Activated T-cell treated with anti-CD3 and anti-CD28 coated beads, Interleukin-2, amount 50 U/mL, for 24 hours (primary cell): ENCODE measurements around the gene SDC1.
"Not testable (repeated sequence)": the region's sequence is repeated elsewhere in the genome, so short reads cannot be mapped to it uniquely, and the experiment has no call there.

Experiments used
- DNase-seq: peaks from one replicate; pipeline ENCODE4 v3.0.0-alpha.2; 2020
- H3K27ac Mint-ChIP-seq: 2 replicates; pipeline ENCODE4 v1.8.0; 2020; ENCODE audit warnings: mild to moderate bottlenecking, mixed read lengths
- H3K27me3 Mint-ChIP-seq: 2 replicates; pipeline ENCODE4 v1.8.0; 2020; ENCODE audit warnings: mixed read lengths
- H3K36me3 Mint-ChIP-seq: 2 replicates; pipeline ENCODE4 v1.8.0; 2020; ENCODE audit warnings: low read depth, mixed read lengths
- H3K4me1 Mint-ChIP-seq: 2 replicates; pipeline ENCODE4 v1.8.0; 2020; ENCODE audit warnings: low read depth, mixed read lengths
- H3K4me3 Mint-ChIP-seq: 2 replicates; pipeline ENCODE4 v1.8.0; 2020; ENCODE audit warnings: mild to moderate bottlenecking, moderate library complexity, mixed read lengths
- H3K9me3 Mint-ChIP-seq: 2 replicates; pipeline ENCODE4 v1.8.0; 2020; ENCODE audit warnings: mixed read lengths

Gene SDC1

DNA sequence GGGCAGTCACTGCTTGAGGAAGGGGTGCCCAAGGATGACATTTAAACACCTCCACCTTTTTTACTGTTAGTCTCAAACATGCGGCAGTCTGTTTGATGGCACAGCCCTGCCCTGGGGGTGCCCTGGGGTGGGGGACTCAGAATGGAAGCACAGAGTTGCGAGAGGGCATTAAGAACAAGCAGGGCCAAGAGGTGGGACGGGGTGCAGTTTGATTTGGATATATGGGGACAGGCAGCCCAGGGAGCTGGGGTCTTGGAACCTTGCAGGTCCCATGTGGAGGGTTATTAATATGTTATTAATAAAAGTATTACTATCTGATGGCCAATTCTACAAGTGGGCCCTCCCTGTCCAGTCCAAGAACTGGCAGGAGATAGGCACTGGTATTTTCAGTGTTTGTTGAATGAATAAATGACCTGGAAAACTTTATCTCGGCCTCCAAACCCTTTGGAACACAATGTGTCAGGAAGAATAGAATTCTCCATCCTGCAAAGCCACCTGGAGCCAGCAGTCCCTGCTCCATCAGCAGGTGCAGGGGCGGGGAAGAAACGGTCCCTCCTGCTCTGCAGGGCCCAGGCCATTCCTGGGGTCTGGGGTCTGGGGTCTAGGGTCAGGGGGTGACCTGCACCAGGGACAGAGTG, 25.2 kb downstream of the SDC1 start:
- Mint-ChIP-seq H3K27me3 (no peaks in the 10 kb centered on the region), H3K27ac (no peak overlapping the region), H3K4me1 (no peaks in the 10 kb centered on the region), H3K9me3 (no peaks in the 10 kb centered on the region), H3K4me3 (no peak overlapping the region), H3K36me3 (no peaks in the 10 kb centered on the region)
- no peak for DNase-seq

DNA sequence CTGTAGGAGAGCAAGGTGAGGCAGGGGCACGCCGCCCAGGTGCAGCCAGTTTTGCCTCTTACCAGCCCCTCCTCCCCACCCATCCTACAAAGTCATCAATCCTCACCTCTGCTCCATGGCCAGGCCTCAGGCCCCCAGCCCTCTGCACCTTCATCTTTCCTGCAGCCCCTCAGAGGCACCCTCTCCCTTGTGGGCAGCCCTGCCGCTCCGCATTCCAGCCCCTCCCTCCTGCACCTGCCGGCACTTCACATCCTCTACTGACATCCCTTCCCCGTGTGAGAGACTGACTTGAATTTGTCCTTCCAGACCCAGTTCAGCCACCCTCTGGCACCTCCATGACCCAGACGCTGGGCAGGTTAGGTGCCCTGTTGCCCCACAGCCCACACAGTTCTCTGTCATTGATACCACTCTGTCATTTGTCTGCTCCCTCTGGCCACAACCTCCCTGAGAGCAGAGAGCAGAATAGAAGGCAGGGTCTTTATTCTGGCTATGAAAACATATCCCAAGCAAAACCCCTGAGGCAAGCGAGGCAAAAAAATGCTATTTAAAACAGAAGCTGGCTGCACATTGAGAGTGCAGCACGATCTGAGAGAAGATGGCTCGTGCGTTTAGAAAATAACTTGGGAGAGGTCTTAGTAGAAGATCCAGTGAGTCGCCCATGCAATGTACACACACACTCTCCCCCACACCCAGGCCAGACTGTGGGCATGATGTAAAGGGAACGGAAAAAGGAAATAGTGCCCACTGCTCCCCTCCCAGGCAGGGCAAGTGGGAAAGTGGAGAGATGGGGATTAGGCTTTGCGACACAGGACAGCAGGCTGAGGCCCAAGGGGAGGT, 25.9 kb downstream of the SDC1 start:
- H3K36me3 Mint-ChIP-seq = no peaks in the 10 kb centered on the region
- no peak overlapping the region for H3K27ac Mint-ChIP-seq
- no peaks in the 10 kb centered on the region for H3K27me3 Mint-ChIP-seq
- no peak overlapping the region for H3K4me3 Mint-ChIP-seq
- H3K9me3 Mint-ChIP-seq = no peaks in the 10 kb centered on the region
- no peak for DNase-seq
- no peaks in the 10 kb centered on the region for H3K4me1 Mint-ChIP-seq

- H3K4me3 Mint-ChIP-seq = no peak overlapping the region
- H3K36me3 Mint-ChIP-seq = no peaks in the 10 kb centered on the region
- H3K4me1 Mint-ChIP-seq = no peaks in the 10 kb centered on the region
- H3K9me3 Mint-ChIP-seq = no peaks in the 10 kb centered on the region
- H3K27me3 Mint-ChIP-seq = no peaks in the 10 kb centered on the region
- H3K27ac Mint-ChIP-seq = no peak overlapping the region
- no peak for DNase-seq
These were observed 26.9 kb downstream of the SDC1 start for GRCh38 chr2:20198001-20198400.

- Mint-ChIP-seq H3K4me3 (no peak overlapping the region), H3K9me3 (no peaks in the 10 kb centered on the region), H3K27me3 (no peaks in the 10 kb centered on the region), H3K36me3 (no peaks in the 10 kb centered on the region), H3K4me1 (no peaks in the 10 kb centered on the region), H3K27ac (no peak overlapping the region)
- DNase-seq = no peak
These were observed 27.7 kb downstream of the SDC1 start for GRCh38 chr2:20197192-20197591.

- no peak for DNase-seq
- H3K4me3 Mint-ChIP-seq = no peak overlapping the region
- H3K27me3 Mint-ChIP-seq = no peaks in the 10 kb centered on the region
- H3K36me3 Mint-ChIP-seq = no peaks in the 10 kb centered on the region
- no peaks in the 10 kb centered on the region for H3K9me3 Mint-ChIP-seq
- H3K4me1 Mint-ChIP-seq = no peaks in the 10 kb centered on the region
- no peak overlapping the region for H3K27ac Mint-ChIP-seq
These were observed 28.2 kb downstream of the SDC1 start for GRCh38 chr2:20196657-20197161.

- Mint-ChIP-seq H3K9me3 (no peaks in the 10 kb centered on the region), H3K27ac (no peak overlapping the region), H3K27me3 (no peaks in the 10 kb centered on the region), H3K4me3 (no peak overlapping the region), H3K36me3 (no peaks in the 10 kb centered on the region), H3K4me1 (no peaks in the 10 kb centered on the region)
- no peak for DNase-seq
These were observed 28.8 kb downstream of the SDC1 start for GRCh38 chr2:20196053-20196656.

DNA sequence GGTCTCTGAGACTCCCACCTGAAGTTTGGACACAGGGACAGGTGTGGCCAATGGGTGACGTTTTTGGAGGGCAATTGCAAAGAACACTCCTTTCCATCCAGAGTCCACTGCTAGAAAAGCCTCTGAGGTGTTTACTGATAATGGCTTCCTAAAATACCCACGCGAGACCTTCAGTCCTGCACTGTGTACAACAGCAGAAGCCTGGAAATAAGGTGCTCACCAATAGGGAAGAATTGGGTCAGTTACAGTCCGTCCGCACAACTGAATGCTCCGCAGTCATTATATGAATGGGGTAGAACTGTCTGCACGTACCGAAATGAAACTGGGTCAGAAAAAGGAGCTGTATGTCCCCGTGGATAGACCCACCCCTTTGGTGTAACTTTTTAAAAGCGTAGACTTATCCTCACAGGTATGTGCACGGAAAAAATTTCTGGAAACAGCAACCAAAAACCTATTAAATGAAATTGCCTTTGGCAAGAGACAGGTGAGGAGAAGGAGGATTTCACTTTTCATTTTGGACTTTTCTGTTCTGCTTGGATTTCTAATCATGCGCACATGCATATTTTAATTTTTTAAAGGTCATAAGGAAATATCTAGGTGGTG, 29.4 kb downstream of the SDC1 start:
- Mint-ChIP-seq H3K36me3 (no peaks in the 10 kb centered on the region), H3K27me3 (no peaks in the 10 kb centered on the region), H3K4me3 (no peak overlapping the region), H3K4me1 (no peaks in the 10 kb centered on the region), H3K9me3 (no peaks in the 10 kb centered on the region), H3K27ac (no peak overlapping the region)
- DNase-seq = no peak

DNA sequence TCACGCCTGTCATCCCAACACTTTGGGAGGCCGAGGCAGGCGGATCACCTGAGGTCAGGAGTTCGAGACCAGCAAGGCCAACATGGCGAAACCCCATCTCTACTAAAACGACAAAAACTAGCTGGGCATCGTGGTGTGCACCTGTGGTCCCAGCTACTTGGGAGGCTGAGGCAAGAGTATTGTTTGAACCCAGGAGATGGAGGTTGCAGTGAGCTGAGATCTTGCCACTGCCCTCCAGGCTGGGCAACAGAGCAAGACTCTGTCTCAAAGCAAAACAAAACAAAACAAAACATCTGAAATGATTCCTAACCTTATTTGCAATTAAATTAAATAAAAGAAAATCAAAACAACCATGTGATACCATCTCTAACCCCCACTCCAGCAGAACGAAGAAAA, 29.9 kb downstream of the SDC1 start:
- not testable (repeated sequence) for H3K9me3 Mint-ChIP-seq, H3K4me1 Mint-ChIP-seq, H3K4me3 Mint-ChIP-seq, H3K36me3 Mint-ChIP-seq, H3K27ac Mint-ChIP-seq, DNase-seq, H3K27me3 Mint-ChIP-seq

DNA sequence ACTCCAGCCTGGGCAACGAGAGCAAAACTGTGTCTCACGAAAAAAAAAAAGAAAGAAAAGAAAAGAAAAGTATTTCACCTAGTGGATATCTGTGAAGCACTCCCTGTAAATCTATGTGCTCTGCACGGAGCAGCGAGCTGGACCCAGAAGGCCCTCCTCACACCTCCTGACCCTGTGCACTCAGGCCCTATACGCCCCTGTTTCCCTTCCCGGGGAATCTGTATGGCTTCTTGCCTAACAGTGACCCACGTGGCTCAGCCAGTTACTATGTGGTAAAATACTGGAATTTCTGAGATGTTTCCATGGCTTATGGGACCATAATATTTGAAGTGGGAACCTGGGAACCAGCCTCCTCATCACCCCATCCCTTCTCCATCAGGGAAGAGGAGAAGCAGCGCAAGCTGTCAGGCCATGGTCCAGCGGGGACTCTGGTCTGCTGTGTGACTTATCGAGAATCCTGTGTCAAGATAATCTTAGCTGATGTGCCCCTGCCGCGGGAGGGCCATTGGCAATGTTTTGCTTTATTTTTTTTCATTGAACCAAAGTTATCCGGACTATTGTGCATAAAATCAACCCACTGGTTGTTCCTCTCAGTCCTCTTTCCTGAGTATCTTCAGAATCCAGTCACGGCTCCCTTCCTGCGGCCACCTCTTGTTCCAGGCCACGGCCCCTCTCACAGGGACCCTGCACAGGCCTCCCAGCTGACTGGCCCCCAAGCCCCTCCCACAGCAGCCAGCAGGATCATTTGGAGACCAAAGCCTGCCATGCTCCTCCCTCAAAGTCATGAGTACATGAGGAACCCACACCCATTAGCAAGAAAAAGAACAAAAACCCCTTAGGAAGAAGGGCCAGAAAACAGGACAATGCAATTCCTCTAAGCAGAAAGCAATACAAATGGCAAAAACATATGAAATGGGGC, 30.6 kb downstream of the SDC1 start:
- no peaks in the 10 kb centered on the region for H3K36me3 Mint-ChIP-seq
- H3K9me3 Mint-ChIP-seq = no peaks in the 10 kb centered on the region
- no peak for DNase-seq
- no peaks in the 10 kb centered on the region for H3K27me3 Mint-ChIP-seq
- no peak overlapping the region for H3K4me3 Mint-ChIP-seq
- no peak overlapping the region for H3K27ac Mint-ChIP-seq
- no peaks in the 10 kb centered on the region for H3K4me1 Mint-ChIP-seq

- H3K27ac Mint-ChIP-seq = no peak overlapping the region
- no peaks in the 10 kb centered on the region for H3K4me1 Mint-ChIP-seq
- H3K4me3 Mint-ChIP-seq = no peak overlapping the region
- no peaks in the 10 kb centered on the region for H3K36me3 Mint-ChIP-seq
- H3K27me3 Mint-ChIP-seq = no peaks in the 10 kb centered on the region
- no peaks in the 10 kb centered on the region for H3K9me3 Mint-ChIP-seq
- DNase-seq = no peak
These were observed 31.7 kb downstream of the SDC1 start for GRCh38 chr2:20193185-20193584.

GRCh38 chr2:20192781-20193180, 32.1 kb downstream of the SDC1 start:
- Mint-ChIP-seq H3K27ac (no peak overlapping the region), H3K36me3 (no peaks in the 10 kb centered on the region), H3K27me3 (no peaks in the 10 kb centered on the region), H3K4me1 (no peaks in the 10 kb centered on the region), H3K9me3 (no peaks in the 10 kb centered on the region), H3K4me3 (no peak overlapping the region)
- DNase-seq = no peak

DNA sequence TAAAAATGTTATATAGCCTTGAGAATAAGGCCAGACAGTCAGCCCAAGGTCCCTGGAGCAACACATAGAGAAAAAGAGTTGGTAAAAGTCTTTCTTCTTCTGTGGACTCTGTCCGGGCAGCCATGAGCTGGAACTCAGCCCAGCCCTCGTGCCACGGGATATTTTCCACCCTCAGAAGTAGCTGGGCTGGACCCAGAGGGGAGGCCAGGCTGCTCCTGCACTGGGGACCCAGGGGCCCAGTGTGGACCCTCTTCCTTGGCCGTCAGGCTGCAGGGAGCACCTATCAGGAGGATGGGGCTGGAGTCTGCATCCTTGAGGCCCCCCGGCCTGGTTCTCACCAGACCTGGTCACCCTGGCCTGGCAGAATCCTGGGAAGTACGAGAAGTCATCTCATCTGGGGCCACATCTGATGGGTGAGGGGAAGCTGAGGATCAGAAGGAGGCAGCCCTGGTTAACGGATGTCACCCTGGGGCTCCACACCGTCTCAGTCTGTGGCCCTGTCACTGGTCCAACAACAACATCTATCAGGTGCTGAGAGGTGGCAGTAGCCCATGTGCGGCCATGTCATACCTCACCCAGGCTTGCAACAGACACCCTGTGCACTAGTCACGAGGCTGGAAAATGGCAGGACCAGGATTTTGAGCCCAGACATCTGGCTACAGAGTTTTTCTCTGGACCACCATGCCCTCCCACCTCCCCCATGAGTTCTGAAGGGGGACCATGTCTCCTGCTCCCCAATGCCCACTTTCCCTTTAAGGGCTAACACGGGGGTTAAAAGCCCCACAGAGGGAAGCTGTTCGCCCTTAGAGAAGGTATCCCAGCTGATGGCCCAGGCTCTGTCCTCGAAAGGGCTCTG, 33.0 kb downstream of the SDC1 start:
- no peak overlapping the region for H3K4me3 Mint-ChIP-seq
- no peak for DNase-seq
- H3K4me1 Mint-ChIP-seq = no peaks in the 10 kb centered on the region
- H3K9me3 Mint-ChIP-seq = no peaks in the 10 kb centered on the region
- no peak overlapping the region for H3K27ac Mint-ChIP-seq
- H3K36me3 Mint-ChIP-seq = no peaks in the 10 kb centered on the region
- H3K27me3 Mint-ChIP-seq = no peaks in the 10 kb centered on the region

DNA sequence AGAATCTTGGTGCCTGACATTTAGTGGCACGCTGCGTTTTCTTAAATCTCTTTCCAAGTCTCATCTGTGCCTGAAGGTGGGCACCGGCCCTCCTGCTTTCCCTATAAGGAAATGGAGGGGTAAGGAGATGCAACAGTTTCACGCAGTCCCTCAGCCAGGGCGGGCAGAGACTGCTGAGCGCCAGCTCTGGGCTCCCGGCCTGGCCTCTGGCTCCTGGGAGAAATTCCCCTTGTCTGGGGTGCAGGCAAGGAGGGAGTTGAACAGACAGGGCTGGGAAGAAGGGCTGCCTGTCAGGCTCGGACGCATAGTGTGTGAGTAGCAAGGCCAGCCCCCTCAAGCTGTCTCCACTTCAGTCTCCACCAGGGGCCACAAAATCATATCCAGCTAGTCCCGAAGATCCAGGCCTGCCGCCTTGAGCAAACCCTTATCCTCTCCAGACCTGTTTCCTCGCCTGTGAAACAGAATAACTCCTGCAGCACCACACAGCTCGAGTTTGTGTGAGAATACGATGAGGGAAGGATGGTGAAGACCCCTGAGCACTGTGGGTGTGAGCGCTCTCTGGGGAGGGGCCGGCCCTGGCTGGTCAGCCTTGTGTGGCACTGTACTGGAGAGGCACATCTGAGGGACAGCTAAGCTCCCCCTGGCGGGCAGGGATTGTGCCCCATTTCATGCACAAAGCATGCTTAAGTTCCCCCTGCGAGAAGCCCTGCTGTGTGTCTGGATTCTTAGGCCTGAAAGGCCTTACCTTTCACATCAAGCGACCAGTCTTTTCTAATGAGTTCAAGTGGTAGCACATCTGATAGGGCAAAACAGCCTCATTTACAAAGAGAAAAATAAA, 33.8 kb downstream of the SDC1 start:
- no peaks in the 10 kb centered on the region for H3K4me1 Mint-ChIP-seq
- H3K9me3 Mint-ChIP-seq = no peaks in the 10 kb centered on the region
- no peak for DNase-seq
- H3K27me3 Mint-ChIP-seq = no peaks in the 10 kb centered on the region
- H3K36me3 Mint-ChIP-seq = no peaks in the 10 kb centered on the region
- H3K27ac Mint-ChIP-seq = no peak overlapping the region
- H3K4me3 Mint-ChIP-seq = no peak overlapping the region
